Activated CD8-positive, alpha-beta T cell treated with anti-CD3 and anti-CD28 coated beads for 36 hours (primary cell): ENCODE measurements around the gene POMGNT2. TPM values are rescaled to one million over a fixed set of nuclear protein-coding genes. Genes with fewer than 3 reads are reported as not detected.

Source experiments
- ATAC-seq: fragments of 200-7000 bp; cut with Tn5 transposase; one replicate; pipeline ENCODE4 v1.10.0; 2021; ENCODE audit warnings: mild to moderate bottlenecking, moderate library complexity
- CTCF ChIA-PET: fragments of 350-600 bp; sonication (Branson Sonifier 250); formaldehyde crosslinking; loops from one replicate; lab custom pipeline; 2021; ENCODE audit warnings: antibody characterized with exemption; lab: Charles Lee
- POLR2A ChIA-PET: fragments of 350-600 bp; sonication (Branson Sonifier 250); formaldehyde crosslinking; loops from one replicate; lab custom pipeline; 2021; ENCODE audit warnings: antibody characterized with exemption; lab: Charles Lee
- DNase-seq: peaks from one replicate; pipeline ENCODE4 v3.0.0-alpha.2; 2020
- H3K27ac Mint-ChIP-seq: one replicate; pipeline ENCODE4 v1.8.0; 2021; ENCODE audit warnings: mild to moderate bottlenecking, mixed read lengths
- H3K27me3 Mint-ChIP-seq: one replicate; pipeline ENCODE4 v1.8.0; 2021; ENCODE audit warnings: mixed read lengths
- H3K36me3 Mint-ChIP-seq: one replicate; pipeline ENCODE4 v1.8.0; 2021; ENCODE audit warnings: low read depth, mixed read lengths
- H3K4me1 Mint-ChIP-seq: one replicate; pipeline ENCODE4 v1.8.0; 2021; ENCODE audit warnings: low read depth, mixed read lengths
- H3K4me3 Mint-ChIP-seq: one replicate; pipeline ENCODE4 v1.8.0; 2021; ENCODE audit warnings: mild to moderate bottlenecking, moderate library complexity, mixed read lengths
- H3K9me3 Mint-ChIP-seq: one replicate; pipeline ENCODE4 v1.8.0; 2021; ENCODE audit warnings: mixed read lengths
- CTCF ChIP-seq: fragments of 200-600 bp; IDR thresholded peaks from one replicate; pipeline ENCODE4 v1.8.0; 2022; ENCODE audit warnings: antibody characterized with exemption, mild to moderate bottlenecking
- intact Hi-C: fragments of 100-400 bp; cut with micrococcal nuclease; formaldehyde crosslinking; loops from one replicate; pipeline ENCODE4 v1.10.0; 2022
- total RNA-seq, 2 experiments: library from RNA; stranded (reverse); gene quantifications; one replicate each; pipeline ENCODE4 v1.2.3, GENCODE V29; 2021

Gene POMGNT2
- total RNA-seq, 2 experiments from 2014 or later, result 11.9 to 12.0 TPM

GRCh38 chr3:43038010-43038409, 67.9 kb downstream of the POMGNT2 start:
- no peaks in the 10 kb centered on the region for H3K27me3 Mint-ChIP-seq
- ATAC-seq, result peak; percentile 58
- no peak for TF ChIP-seq CTCF
- H3K4me1 Mint-ChIP-seq, result peaks cover 19% of the 10 kb centered on the region
- H3K9me3 Mint-ChIP-seq, result no peaks in the 10 kb centered on the region
- H3K36me3 Mint-ChIP-seq, result no peaks in the 10 kb centered on the region
- intact Hi-C loops, result no loop called here
- ChIA-PET POLR2A (no interaction called here), CTCF (no interaction called here)
- H3K4me3 Mint-ChIP-seq, result no peak overlapping the region
- no peak overlapping the region for H3K27ac Mint-ChIP-seq
- DNase-seq, result no peak

- peaks cover 19% of the 10 kb centered on the region for H3K4me1 Mint-ChIP-seq
- no peak for DNase-seq
- H3K27ac Mint-ChIP-seq, result no peak overlapping the region
- intact Hi-C loops, result no loop called here
- no peaks in the 10 kb centered on the region for H3K9me3 Mint-ChIP-seq
- no peaks in the 10 kb centered on the region for H3K36me3 Mint-ChIP-seq
- TF ChIP-seq CTCF, result no peak
- H3K4me3 Mint-ChIP-seq, result no peak overlapping the region
- peak; percentile 58 for ATAC-seq
- H3K27me3 Mint-ChIP-seq, result no peaks in the 10 kb centered on the region
- POLR2A ChIA-PET, result no interaction called here
- CTCF ChIA-PET, result no interaction called here
These were observed 69.1 kb downstream of the POMGNT2 start for GRCh38 chr3:43036621-43037423.

- no peak for DNase-seq
- Mint-ChIP-seq H3K27me3 (no peaks in the 10 kb centered on the region), H3K27ac (no peak overlapping the region), H3K9me3 (no peaks in the 10 kb centered on the region), H3K36me3 (no peaks in the 10 kb centered on the region), H3K4me3 (no peak overlapping the region), H3K4me1 (peaks cover 19% of the 10 kb centered on the region)
- ChIA-PET POLR2A (no interaction called here), CTCF (no interaction called here)
- intact Hi-C loops, result no loop called here
- TF ChIP-seq CTCF, result no peak
- ATAC-seq, result no peak
These were observed 70.0 kb downstream of the POMGNT2 start for GRCh38 chr3:43035801-43036365.

GRCh38 chr3:43034911-43035310, 71.0 kb downstream of the POMGNT2 start:
- Mint-ChIP-seq H3K4me3 (no peak overlapping the region), H3K27me3 (no peaks in the 10 kb centered on the region), H3K9me3 (no peaks in the 10 kb centered on the region), H3K4me1 (peaks cover 19% of the 10 kb centered on the region), H3K27ac (no peak overlapping the region), H3K36me3 (no peaks in the 10 kb centered on the region)
- DNase-seq (no peak), ATAC-seq (no peak)
- no peak for TF ChIP-seq CTCF
- ChIA-PET CTCF (no interaction called here), POLR2A (no interaction called here)
- intact Hi-C loops, result no loop called here

GRCh38 chr3:43034200-43034599, 71.7 kb downstream of the POMGNT2 start:
- ChIA-PET CTCF (interaction anchor here (1.2 kb wide), 1 partner anchor 12 kb away, joined by 4 read pairs; no protein-coding TSS in a partner anchor), POLR2A (no interaction called here)
- Mint-ChIP-seq H3K36me3 (no peaks in the 10 kb centered on the region), H3K27ac (no peak overlapping the region), H3K9me3 (no peaks in the 10 kb centered on the region), H3K4me3 (no peak overlapping the region), H3K27me3 (no peaks in the 10 kb centered on the region), H3K4me1 (peaks cover 25% of the 10 kb centered on the region)
- ATAC-seq (no peak), DNase-seq (no peak)
- intact Hi-C loops, result no loop called here
- no peak for TF ChIP-seq CTCF
